Stimulated activated CD4-positive, alpha-beta T cell treated with anti-CD3 and anti-CD28 coated beads, Interleukin-4, amount 100 ng/mL, for 4 hours (primary cell): Measurements from ENCODE around the gene TRMT2B.
A peak's percentile ranks its signal among the peaks of the same experiment; 100 is the strongest.
"Not testable (repeated sequence)": the region's sequence is repeated elsewhere in the genome, so short reads cannot be mapped to it uniquely, and the experiment has no call there.

Source experiments
- DNase-seq, 2 experiments: peaks; one replicate each; pipeline ENCODE4 v3.0.0-alpha.2; 2020

Gene TRMT2B, protein sequence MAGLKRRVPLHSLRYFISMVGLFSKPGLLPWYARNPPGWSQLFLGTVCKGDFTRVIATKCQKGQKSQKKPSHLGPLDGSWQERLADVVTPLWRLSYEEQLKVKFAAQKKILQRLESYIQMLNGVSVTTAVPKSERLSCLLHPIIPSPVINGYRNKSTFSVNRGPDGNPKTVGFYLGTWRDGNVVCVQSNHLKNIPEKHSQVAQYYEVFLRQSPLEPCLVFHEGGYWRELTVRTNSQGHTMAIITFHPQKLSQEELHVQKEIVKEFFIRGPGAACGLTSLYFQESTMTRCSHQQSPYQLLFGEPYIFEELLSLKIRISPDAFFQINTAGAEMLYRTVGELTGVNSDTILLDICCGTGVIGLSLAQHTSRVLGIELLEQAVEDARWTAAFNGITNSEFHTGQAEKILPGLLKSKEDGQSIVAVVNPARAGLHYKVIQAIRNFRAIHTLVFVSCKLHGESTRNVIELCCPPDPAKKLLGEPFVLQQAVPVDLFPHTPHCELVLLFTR

DNA sequence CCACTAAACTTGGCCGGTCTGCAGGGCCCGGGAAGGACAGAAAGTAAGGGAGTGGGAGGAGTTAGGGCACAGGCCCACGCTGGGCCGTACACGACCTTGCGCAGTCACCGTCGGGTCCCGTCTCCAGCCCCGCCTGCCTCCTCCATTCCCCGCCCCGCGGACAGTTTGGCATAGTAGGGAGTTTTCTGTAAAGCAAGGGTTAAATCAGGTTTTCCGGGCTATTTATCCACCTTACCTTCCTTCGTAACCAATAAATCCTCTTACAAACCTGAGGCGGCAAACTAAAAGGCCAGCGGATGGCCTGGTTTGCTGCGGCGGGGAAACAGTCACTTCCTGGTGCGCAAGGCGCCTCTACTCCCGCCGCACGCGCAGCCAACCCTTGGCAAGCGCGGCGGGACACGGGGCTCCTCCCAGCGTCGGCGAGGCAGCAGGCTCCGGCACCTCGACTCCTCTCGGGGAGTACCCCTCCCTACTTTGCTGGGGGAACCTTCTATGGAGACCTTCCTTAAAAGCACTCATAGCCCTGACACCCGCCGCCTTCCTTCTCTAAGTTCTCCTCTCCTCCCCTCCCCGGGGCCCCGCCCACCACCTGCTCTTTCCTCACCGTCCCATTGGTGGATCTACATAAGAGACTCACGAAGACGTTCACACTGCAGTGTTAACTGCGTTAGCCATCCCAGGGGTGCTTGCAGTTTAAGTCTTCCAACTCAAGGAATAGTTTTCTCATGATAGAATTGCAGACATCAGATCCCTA lies at the start of gene TRMT2B:
Gene TRMT2B, minus strand, starts transcription at position 563 of the 754 bp plus-strand sequence. CDS start 9,822 bp downstream, outside the sequence.
- peak; percentile 73 to 79 for DNase-seq

DNA sequence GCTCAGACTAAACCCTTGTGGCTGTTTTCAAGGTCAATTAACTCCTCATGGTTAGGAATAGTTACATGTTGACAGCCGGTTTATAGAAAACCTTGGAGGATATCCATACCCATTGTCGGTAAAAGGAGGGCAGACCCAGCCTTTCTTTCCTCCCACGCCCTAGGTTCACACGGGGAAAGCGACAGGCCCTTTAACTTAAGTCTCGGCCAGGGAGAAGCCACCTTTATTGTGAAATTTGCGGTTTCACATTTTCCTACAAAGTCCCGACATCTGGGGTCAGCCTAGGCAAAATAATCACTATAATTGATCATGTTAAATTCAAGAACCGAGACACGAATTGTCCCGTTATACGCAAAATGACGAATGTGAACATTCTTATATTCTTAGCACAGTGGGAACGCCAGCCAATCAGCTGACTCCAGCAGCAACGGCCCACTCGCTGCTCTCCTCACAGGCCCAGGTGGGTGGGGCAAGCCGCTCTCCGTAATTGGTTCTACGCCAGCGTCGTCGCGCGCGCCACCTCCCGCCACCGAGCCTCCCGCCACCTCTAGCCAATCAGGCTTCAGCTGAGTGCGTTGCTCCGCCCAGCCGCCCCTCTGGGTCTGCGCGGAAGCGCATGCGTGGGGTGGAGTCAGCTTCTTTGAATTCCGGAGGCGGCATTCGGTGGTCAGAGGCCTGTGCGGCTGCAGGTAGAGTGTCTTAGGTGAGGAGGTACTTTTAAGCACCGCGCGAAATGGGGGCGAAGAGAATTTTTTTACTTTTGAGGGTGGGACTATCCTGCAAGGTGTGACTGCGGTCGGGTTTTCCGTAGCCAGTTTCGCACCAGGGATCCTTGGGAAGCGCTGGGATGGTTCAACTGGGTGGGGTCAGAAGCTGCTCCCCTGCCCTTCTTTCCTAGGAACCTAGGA lies 45.9 kb upstream of the TRMT2B start, which contains the start of gene CENPI:
Gene CENPI, plus strand, starts transcription at position 659 of the 908 bp plus-strand sequence. CDS start 2,867 bp downstream, outside the sequence.
- peak; percentile 82 to 93 for DNase-seq

DNA sequence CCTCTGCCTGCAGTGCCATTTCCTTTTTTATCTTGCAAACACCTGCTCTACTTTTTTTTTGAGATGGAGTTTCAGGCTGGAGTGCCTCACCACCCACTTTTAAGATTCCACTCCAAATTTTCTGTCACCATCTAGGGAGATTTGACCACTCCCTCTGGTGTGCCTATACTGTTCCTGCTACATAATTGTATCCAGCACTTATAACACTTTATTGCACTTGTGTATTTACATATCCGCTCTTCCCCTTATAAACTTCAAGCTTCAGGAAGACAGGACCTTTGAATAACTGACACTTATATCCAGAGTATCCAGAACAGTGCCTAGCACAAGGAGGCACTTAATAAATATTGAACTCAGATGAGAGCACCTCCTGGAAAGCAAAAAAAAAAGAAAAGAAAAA lies 39.9 kb upstream of the TRMT2B start:
- DNase-seq = no peak

DNA sequence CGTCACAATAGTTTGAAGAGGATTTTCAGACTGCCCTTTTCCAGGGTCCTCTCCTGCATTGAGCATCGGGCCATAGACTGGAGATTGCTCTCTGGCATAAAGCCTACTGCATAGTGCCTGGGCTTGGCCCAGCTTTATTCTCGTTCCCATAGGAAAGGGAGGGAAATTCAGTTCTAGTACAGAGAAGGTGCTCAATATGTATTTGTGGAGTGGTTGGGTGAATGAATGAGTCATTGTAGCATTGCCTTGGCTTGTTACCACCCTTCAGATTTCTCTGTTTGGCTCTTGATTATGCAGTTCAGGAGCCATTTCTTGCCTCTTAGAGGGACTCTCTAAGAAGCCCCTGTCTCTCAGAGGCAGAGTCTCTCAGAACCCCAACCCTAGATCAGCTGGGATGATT lies 29.3 kb upstream of the TRMT2B start:
- no peak for DNase-seq

DNA sequence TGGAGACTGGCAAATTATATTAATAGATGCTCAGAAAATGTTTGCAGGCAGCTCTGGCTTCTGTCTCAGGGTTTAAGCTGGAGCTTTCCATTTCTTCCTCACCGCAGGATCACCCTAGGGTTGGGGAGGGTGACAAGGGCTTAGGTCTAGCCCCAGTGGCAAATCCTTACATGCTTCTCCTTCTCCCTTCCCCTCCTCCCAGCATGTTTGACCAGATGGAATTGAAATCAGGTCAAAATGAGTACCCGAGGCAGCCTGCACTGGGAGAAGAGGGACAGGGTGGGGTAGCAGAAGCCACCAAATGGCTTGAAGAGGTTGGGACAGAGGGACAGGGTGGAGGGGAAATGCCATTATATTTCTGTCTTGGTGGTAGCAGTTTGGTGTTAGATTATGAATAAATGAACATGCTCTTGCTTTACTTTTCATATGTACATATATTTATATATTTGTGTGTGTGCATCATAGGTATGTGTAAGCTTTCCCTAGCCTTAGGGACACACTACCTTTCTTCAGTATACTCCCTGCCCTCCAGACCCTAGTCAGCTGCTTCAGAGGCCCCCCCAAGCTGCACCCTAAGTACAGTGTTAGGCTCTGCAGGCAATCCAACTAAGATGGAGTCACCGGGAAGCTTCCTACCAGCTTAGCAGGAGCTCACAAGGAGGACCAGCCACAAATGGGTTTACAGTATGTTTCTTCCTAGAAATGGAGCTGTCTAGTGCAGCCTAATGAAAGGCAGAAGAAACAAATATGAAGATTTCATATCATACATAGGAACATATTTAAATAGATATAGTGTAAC lies 28.6 kb upstream of the TRMT2B start:
- DNase-seq = no peak

- no peak for DNase-seq
Measured at GRCh38 chrX:101079736-101080270, 27.9 kb upstream of the TRMT2B start.

GRCh38 chrX:101078716-101079598 lies 27.0 kb upstream of the TRMT2B start, which contains the start of gene TMEM35A:
Gene TMEM35A, plus strand, starts transcription at chrX:101078879. Its CDS starts 124 bp downstream, at chrX:101079003.
- no peak for DNase-seq

DNA sequence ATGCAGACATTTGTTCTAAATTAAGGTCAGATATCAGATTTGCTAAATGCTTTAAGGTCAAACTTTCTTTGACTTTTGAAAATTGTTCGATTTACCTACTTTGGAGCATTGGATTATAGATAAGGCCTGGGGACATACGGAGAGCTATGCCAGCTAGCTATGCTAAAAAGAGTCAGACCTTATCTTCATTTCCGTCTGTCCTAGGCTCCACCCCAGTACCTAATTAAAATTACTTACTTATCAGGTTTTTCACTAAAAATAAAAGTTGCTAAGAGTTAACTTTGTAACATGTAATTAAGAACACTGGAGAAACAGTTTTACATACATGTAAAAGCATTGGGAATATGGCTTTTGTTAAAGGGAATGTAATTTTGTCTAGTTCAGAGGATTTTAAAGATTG lies 19.7 kb upstream of the TRMT2B start:
- no peak for DNase-seq

GRCh38 chrX:101062176-101062575 lies 10.3 kb upstream of the TRMT2B start:
- DNase-seq = no peak

DNA sequence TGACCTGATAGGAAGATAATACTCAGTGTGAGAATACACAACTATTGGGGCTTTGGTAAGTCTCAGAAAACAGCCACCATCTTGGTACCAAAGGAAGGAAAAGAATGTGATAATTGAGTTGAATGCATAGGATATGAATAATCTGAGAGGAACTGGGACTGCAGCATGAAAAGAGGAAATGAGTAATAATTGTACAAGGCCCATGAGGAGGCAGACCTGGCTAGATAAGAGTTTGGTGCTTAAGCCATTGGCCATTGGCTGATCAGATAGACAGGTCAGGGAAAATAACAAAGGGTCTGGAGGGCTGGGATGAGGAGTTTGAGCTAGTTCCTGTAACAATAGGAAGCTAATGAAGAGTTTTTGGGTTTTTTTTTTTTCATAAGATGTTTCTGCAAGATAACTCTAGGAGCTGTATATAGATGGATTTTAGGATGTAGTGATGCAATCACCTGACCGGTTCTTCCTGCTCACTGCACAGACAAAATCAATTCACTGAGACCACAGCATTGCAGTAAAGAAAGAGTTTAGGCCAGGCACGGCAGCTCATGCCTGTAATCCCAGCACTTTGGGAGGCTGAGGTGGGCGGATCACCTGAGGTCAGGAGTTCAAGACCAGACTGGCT lies 5.3 kb upstream of the TRMT2B start:
- no peak for DNase-seq

DNA sequence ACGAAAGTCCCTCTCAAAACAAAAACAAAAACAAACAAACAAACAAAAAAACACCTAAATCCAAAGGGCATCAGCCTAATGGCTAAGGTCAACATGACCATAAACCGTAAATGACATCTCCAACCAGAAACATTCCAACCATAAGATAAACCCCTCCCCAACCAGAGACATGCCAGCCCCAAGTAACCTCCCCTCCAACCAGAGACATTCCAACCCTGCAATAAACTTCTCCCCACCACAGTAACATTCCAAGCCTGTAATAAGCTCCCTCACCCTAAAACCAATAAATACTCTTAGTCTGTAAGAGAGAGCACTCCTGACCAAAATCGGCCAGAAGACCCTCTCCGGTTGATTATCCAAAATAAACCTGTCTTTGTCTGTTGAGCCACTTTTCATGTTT lies 4.6 kb upstream of the TRMT2B start:
- not testable (repeated sequence) for DNase-seq

GRCh38 chrX:101051153-101051548 lies 760 bp downstream of the TRMT2B start:
- DNase-seq = no peak

GRCh38 chrX:101040197-101040596 lies 11.7 kb downstream of the TRMT2B start:
- DNase-seq = no peak

DNA sequence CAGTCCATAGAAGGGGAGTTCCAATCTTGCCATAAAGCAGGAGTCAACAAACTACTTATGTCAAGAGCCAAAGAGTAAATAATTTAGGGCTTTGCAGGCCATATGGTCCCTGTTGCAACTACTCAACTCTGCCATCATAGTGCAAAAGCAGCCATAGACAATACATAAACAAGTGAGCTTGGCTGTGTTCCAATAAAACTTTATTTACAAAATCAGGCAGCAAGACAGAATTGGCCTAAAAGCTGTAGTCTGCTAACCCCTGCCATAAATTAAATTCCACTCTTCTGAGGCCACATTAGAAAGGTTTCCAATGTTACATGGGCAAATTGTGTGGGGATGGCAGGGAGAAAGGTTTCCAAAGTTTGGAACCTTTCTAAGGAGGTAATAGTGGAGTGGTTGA lies 14.7 kb downstream of the TRMT2B start:
- DNase-seq = no peak

- no peak for DNase-seq
Measured at GRCh38 chrX:101029665-101030064, 22.2 kb downstream of the TRMT2B start.

- no peak for DNase-seq
Measured at GRCh38 chrX:101028562-101028961, 23.3 kb downstream of the TRMT2B start.

GRCh38 chrX:101025126-101025525 lies 26.8 kb downstream of the TRMT2B start:
- no peak for DNase-seq

- no peak for DNase-seq
Measured at GRCh38 chrX:101022020-101022419, 29.9 kb downstream of the TRMT2B start.

DNA sequence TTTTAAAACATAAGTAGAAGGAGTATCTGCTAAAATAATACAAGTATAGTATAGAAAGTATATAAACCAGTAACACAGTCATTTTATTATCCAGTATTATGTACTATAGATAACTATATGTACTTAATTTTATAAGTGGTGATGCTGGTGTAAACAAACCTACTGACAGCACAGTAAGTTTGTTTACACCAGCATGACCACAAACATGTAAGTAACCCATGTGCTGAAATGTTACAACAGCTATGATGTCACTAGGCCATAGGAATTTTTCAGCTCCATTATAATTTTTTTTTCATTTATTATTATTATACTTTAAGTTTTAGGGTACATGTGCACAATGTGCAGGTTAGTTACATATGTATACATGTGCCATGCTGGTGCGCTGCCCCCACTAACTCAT lies 39.9 kb downstream of the TRMT2B start:
- DNase-seq = not testable (repeated sequence)

DNA sequence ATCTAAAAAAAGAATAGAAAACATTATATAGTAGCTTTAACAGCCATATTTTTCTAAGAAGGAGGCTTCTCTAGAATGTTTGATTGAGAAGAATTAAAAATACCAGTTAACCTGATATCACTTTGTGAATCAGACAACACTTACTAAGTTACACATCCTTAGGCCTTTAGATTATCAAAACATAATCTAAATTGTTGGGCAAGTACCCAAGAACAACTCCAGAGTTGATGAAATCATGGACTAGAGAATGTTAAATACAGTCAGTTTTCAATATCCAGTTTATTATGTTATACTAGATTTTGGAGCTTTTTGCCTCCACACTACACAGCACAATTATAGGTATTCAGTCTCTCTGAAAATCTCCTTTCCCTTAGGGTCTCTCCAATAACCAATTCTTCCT lies 42.8 kb downstream of the TRMT2B start:
- no peak for DNase-seq
